HG02610 (cell line): ENCODE data around the gene ZDHHC14.
A peak's percentile ranks its signal among the peaks of the same experiment; 100 is the strongest.

Experiments used
- ATAC-seq: cut with Tn5 transposase; IDR thresholded peaks from one replicate; pipeline ENCODE4 v1.9.1; 2021; ENCODE audit warnings: mild to moderate bottlenecking, moderate library complexity; ENCODE audit not compliant: unreplicated experiment

The ZDHHC14 gene

GRCh38 chr6:157530126-157530525, 149.1 kb downstream of the ZDHHC14 start:
- no peak for ATAC-seq

GRCh38 chr6:157530724-157531168, 149.8 kb downstream of the ZDHHC14 start:
- no peak for ATAC-seq

GRCh38 chr6:157531169-157531985, 150.4 kb downstream of the ZDHHC14 start:
- no peak for ATAC-seq

DNA sequence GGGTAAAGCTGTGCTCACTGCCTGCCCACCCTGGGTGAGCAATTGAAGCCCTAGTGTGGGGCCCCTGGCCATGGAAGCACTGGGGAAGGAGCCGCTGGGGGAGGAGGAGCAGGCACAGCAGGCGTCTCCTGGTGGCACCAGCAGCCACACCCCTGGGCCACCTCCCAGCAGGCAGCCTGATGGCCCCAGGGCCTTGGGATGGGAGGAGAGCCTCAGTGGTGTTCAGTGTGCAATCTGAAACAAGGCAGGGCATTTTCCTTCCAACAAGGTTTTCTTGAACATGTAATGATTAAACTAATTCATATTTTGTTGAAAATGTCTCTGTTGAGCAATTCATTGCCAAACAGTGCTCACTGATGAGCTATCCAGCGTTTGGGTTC, 151.0 kb downstream of the ZDHHC14 start:
- no peak for ATAC-seq

GRCh38 chr6:157533048-157533871, 152.3 kb downstream of the ZDHHC14 start:
- ATAC-seq: no peak

DNA sequence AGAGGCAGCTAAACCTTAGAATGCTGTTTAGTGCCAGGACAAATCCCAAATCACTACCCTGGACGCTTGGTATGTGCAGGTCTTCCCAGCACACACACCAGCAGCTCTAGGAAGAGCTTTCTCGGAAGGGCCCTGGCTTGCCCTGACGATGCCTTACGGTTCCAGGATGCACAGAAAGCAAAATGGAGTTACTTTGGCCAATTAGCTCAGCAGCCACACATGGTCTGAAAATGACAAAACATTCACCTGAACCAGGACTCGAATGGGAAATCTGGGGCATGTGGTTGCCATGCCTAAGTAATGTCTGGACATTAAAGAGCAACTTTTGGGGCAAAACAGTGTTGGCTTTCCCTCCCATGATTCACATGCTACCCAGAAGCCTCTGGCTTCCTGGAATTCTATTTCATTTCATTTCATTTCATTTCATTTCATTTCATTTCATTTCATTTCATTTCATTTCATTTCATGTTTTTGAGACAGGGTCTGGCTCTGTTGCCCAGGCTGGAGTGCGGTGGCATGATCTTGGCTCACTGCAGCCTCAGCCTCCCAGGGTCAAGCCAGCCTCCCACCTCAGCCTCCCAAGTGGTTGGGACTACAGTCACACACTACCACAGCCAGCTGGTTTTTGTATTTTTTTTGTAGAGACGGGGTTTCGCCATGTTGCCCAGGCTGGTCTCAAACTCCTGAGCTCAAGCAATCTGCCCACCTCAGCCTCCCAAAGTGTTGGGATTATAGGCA, 153.3 kb downstream of the ZDHHC14 start:
- no peak for ATAC-seq

DNA sequence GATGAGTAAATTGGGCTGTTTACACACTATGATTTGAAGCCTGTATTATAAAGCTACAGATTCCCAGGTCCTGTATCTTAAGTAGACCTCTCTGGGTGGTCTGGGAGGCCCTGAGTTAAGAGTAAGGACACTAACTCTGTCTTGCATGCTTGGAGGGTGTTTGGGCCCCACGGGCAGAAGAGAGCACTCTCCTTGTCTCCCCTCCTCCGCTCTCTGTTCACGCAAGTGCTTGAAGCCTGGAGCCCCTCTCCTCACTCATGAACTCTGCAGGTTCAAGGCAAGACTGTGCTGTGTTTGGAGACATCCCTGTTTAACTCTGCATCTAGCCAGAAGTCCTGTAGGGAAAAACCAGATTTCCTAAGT, 154.0 kb downstream of the ZDHHC14 start:
- ATAC-seq: no peak

GRCh38 chr6:157535340-157536222, 154.6 kb downstream of the ZDHHC14 start:
- ATAC-seq: peak; percentile 70

DNA sequence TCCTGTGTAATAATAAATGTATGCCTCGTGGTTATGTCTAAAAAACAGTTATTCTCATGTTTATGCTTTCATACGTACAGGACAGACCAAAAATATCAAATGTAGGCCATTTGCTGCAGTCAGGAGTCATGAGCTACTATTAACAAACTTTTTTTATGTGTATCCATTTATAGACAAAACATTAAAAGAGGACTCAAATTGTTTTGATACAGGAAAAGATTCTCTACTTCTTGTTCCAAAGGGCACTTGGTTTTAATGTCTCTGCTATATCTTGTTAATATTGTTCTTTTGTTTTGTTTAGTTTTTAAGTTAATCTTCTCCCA, 155.2 kb downstream of the ZDHHC14 start:
- no peak for ATAC-seq

GRCh38 chr6:157537556-157537955, 156.6 kb downstream of the ZDHHC14 start:
- no peak for ATAC-seq

DNA sequence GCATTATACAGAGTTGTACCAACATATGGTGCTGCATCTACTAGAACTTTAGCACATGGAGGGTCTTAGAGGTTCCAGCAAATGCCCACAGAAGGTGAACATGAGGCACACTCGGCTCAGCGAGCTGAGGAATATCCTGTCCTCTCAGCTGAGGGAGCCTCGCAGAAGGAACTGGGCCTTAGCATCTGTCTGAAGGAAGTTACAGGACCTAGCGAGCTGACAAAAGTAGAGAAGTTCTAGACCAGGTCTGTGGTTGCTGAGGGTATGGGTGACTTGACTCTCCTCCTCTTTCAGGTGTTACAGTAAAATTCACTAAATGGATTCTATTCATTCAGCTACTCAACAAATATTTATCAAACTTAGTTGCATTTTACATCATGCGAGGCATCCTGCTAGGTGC, 157.2 kb downstream of the ZDHHC14 start:
- peak; percentile 66 for ATAC-seq

DNA sequence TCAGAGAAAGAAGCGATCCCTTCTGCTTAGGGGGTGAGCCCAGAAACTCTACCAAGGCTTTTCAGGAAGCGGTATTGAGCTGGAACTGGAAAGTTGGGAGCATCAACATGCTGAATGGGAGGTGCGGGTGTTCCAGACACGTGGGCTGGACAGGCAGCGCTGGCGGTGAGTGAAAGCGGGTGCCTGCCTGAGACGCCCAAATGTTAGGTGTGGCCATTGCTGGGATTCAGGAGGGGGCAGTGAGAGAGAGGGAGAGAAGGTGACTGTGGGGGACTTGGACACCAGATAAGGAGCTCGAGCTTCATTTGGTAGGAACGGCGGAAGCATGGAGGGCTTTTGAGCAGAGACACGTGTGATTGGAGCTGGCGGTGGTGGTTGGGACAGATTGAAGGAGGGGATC, 157.7 kb downstream of the ZDHHC14 start:
- ATAC-seq: no peak

GRCh38 chr6:157539421-157539822, 158.4 kb downstream of the ZDHHC14 start:
- no peak for ATAC-seq

DNA sequence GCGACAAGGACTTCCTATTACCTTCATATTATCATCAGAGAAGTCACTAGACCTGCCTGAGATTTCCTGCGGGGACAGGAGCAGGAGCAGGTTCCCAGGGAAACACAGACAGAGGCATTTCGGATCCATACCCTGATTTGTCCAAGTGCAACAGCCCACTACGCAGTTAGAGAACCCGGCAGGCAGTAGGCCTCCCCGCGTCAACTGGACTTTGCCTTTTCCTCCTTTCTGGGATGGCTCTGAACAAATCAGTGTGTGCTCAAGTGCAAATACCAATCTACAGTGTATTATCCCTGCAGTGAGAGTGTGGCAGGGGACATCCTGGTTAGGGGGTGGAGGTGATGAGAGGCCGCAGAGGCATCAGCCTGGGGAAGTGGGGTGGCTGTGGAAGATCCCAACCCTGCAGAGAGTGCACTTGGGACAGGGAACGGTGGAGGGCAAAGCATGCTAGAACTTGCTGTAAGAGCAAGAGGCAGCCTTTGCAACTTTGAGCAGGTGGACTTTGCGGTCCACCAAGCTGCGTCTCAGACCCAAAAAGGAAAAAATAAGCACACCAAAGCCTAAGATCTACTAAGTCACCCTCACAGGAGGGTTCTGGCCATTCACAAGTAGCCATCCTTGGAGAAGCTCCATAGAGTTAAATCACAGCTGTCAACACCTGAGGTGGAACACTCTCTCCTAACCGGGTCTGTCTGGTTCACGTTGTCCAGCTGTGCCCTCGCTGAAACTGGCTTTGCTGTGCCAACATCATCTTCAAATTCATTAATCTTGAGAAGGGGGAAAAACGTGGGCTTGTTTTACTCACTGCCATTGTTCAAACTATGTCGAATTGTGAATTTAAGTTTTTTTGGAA, 159.1 kb downstream of the ZDHHC14 start:
- ATAC-seq: no peak

DNA sequence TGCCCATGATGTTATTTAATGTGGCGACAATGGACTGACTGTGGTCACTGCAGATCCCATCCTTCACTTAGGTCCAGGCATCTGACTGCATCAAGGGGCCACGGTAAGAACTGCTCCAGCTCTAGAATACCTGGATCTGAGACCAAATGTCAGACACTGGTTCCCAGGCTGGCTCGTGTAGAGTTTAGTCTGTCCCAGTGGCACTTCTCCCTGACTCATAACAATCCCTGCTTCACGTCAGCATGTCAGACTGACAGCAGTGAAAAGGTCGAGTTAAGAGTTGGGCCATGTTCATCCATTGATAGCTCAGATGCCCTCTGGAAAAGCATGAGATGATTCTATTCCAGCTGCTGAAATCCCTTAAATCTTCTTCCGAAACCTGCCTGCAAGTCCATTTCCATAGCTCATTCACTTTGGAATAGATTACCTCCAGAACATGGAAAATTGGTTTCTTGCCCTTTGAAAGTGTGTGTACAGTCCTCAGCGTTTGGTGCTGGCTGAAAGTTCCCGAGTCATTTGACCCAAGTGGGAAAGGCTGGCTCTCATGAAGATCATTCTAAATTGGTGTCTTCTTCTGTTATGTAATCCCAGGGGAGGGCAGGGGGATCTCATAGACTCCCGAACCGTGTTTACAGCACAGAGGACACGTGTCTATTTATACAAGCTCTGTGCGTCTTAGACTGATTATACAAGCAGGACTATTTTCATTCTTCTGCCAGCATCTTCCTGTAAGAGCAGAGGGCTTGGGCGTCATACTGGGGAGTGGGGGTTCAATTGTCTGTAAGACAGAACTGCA, 160.8 kb downstream of the ZDHHC14 start:
- ATAC-seq: peak; percentile 38

GRCh38 chr6:157542414-157543160, 161.6 kb downstream of the ZDHHC14 start:
- no peak for ATAC-seq

- no peak for ATAC-seq
These were observed 165.3 kb downstream of the ZDHHC14 start for GRCh38 chr6:157546321-157546720.

DNA sequence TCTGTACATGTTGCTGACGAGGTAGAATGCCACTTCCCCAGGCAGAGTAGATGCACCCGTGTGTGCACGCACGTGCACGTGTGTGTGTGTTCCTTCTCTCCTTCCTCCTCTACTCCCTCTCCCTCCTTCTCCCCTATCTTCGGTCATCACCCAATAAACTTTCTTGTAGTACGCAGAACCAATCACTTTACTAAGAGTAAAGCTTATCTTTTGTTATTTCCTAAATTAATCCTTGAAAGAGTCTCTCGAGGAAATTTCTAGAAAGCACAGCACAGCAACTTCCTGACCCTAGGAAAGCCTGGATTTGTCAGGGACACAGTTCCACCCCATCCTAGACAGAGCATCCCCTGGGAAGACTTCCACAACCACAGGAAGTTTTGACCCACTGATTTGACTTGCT, 166.1 kb downstream of the ZDHHC14 start:
- ATAC-seq: no peak
